ENCODE results near the gene CDH13.

The CDH13 gene

DNA sequence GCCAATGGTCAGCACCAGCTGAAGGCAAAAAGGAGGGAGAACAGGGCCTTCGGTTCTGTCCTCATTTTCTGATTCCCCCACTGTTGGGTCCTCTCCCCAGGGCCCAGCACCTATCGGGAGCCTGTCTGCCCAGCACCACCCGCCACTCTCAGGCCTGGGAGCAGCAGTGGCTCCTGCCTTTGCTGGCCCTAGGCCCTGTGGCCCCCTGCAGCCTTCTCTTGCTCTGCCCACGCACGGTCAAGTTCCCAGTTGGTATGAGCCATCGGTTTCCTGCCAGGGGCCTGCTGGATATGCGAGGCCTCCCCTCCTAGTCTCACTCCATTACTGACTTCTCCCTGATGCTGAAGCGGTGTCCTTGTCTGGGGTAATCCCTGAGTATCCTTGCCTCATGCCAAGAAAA is 1218.5 kb downstream of the CDH13 start:
- Histone ChIP-seq H3K27ac (replicated peaks) (no peak overlapping the region), H3K27me3 (ENCODE audit: insufficient read depth, poor library complexity, severe bottlenecking) (no peaks in the 10 kb centered on the region), H3K4me3 (replicated peaks; ENCODE audit: insufficient read depth, low read length) (no peak overlapping the region)
- DNase-seq (ENCODE audit: low read depth in 1 of 2, low spot score in 1 of 2), result no peak
- TF ChIP-seq SPI1 (IDR thresholded peaks at IDR 0.05; ENCODE audit: borderline replicate concordance, low read depth) (no peak), POLR2AphosphoS5 (IDR thresholded peaks at IDR 0.05; ENCODE audit: low read depth) (no peak), GABPA (IDR thresholded peaks at IDR 0.05; ENCODE audit: low read depth) (no peak)
- TF ChIP-seq, protein P1, sequence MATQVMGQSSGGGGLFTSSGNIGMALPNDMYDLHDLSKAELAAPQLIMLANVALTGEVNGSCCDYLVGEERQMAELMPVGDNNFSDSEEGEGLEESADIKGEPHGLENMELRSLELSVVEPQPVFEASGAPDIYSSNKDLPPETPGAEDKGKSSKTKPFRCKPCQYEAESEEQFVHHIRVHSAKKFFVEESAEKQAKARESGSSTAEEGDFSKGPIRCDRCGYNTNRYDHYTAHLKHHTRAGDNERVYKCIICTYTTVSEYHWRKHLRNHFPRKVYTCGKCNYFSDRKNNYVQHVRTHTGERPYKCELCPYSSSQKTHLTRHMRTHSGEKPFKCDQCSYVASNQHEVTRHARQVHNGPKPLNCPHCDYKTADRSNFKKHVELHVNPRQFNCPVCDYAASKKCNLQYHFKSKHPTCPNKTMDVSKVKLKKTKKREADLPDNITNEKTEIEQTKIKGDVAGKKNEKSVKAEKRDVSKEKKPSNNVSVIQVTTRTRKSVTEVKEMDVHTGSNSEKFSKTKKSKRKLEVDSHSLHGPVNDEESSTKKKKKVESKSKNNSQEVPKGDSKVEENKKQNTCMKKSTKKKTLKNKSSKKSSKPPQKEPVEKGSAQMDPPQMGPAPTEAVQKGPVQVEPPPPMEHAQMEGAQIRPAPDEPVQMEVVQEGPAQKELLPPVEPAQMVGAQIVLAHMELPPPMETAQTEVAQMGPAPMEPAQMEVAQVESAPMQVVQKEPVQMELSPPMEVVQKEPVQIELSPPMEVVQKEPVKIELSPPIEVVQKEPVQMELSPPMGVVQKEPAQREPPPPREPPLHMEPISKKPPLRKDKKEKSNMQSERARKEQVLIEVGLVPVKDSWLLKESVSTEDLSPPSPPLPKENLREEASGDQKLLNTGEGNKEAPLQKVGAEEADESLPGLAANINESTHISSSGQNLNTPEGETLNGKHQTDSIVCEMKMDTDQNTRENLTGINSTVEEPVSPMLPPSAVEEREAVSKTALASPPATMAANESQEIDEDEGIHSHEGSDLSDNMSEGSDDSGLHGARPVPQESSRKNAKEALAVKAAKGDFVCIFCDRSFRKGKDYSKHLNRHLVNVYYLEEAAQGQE (IDR thresholded peaks at IDR 0.05; ENCODE audit: insufficient replicate concordance, low read depth), result no peak
- TF ChIP-seq, protein P2, sequence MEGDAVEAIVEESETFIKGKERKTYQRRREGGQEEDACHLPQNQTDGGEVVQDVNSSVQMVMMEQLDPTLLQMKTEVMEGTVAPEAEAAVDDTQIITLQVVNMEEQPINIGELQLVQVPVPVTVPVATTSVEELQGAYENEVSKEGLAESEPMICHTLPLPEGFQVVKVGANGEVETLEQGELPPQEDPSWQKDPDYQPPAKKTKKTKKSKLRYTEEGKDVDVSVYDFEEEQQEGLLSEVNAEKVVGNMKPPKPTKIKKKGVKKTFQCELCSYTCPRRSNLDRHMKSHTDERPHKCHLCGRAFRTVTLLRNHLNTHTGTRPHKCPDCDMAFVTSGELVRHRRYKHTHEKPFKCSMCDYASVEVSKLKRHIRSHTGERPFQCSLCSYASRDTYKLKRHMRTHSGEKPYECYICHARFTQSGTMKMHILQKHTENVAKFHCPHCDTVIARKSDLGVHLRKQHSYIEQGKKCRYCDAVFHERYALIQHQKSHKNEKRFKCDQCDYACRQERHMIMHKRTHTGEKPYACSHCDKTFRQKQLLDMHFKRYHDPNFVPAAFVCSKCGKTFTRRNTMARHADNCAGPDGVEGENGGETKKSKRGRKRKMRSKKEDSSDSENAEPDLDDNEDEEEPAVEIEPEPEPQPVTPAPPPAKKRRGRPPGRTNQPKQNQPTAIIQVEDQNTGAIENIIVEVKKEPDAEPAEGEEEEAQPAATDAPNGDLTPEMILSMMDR (IDR thresholded peaks at IDR 0.05; ENCODE audit: insufficient read depth, low read length), result no peak

DNA sequence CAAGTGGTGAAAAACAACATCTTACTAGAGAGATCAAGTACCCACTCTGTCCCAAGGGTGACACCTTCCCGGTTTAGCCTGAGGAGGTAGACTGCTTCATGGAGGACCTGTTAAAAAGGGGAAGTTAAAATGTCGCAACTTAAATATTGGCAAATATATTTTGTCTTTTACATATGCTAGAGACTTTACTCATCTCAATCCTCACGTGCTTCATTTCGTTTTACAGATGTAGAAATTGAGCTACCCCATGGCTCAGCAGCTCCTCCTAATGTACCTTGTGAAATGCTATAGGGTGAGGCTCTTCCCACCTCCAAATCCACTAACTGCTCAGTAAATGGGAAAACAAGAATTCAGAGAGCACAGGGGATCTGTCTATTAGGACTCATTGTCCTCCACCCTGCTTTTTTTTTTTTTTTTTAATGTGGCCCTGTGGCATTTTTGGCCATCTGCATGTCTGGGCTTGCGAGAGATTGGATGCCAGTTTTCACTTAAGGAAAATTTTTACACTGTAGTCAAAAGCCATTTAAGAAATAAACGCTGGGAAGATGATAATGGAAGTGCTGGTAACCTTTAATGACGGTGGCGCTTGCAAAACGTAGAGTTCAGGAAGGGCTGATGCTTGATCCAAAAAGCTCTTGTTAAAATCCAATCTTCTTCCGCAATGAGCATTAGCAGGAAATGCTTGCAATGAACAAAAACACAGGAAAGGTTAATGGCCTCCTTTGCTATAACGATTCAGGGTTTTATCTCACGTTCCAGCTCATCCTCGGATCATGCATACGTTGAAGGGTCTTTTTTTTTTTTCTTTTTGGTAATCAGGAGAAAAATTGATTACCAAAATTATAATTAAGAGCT is 1220.8 kb downstream of the CDH13 start:
- Histone ChIP-seq H3K4me3 (replicated peaks; ENCODE audit: insufficient read depth, low read length) (no peak overlapping the region), H3K27me3 (ENCODE audit: insufficient read depth, poor library complexity, severe bottlenecking) (no peaks in the 10 kb centered on the region), H3K27ac (replicated peaks) (peak overlapping the region; percentile 31)
- no peak for TF ChIP-seq POLR2AphosphoS5 (IDR thresholded peaks at IDR 0.05; ENCODE audit: low read depth)
- TF ChIP-seq, protein P2 (IDR thresholded peaks at IDR 0.05; ENCODE audit: insufficient read depth, low read length), result peak; percentile 31
- TF ChIP-seq GABPA (IDR thresholded peaks at IDR 0.05; ENCODE audit: low read depth), result no peak
- peak; percentile 48; the same call in 1 of the 2 replicates for TF ChIP-seq SPI1 (IDR thresholded peaks at IDR 0.05; ENCODE audit: borderline replicate concordance, low read depth)
- TF ChIP-seq, protein P1 (IDR thresholded peaks at IDR 0.05; ENCODE audit: insufficient replicate concordance, low read depth), result no peak
- peak; percentile 79 to 87 for DNase-seq (ENCODE audit: low read depth in 1 of 2, low spot score in 1 of 2)

DNA sequence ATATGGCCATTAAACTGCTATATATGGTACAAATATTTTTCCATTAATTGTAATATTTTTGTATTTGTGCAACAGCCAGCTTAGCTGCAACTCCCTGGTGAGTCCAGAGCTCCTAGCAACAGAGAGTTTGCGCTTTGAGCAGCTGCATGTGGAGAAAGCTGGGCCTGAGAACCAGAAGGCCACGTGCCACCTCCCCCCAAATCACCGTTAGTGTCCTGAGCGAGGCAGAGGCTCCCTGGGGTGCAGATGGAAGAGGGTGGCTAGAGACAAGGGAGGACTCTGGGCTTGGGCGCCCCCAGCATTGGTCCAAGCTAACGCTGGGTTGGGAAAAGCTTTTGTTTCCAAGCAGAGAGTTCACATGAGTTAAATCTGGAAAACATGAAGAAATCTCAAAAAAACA is 1222.7 kb downstream of the CDH13 start:
- H3K4me3 ChIP-seq (replicated peaks; ENCODE audit: insufficient read depth, low read length), result no peak overlapping the region
- H3K27me3 ChIP-seq (ENCODE audit: insufficient read depth, poor library complexity, severe bottlenecking), result no peaks in the 10 kb centered on the region
- no peak for DNase-seq (ENCODE audit: low read depth in 1 of 2, low spot score in 1 of 2)
- H3K27ac ChIP-seq (replicated peaks), result no peak overlapping the region
- TF ChIP-seq GABPA (IDR thresholded peaks at IDR 0.05; ENCODE audit: low read depth), result no peak
- TF ChIP-seq, protein P2 (IDR thresholded peaks at IDR 0.05; ENCODE audit: insufficient read depth, low read length), result no peak
- TF ChIP-seq SPI1 (IDR thresholded peaks at IDR 0.05; ENCODE audit: borderline replicate concordance, low read depth), result no peak
- TF ChIP-seq, protein P1 (IDR thresholded peaks at IDR 0.05; ENCODE audit: insufficient replicate concordance, low read depth), result no peak
- no peak for TF ChIP-seq POLR2AphosphoS5 (IDR thresholded peaks at IDR 0.05; ENCODE audit: low read depth)
